ENCODE results near the gene SMIM32.

The SMIM32 gene

DNA sequence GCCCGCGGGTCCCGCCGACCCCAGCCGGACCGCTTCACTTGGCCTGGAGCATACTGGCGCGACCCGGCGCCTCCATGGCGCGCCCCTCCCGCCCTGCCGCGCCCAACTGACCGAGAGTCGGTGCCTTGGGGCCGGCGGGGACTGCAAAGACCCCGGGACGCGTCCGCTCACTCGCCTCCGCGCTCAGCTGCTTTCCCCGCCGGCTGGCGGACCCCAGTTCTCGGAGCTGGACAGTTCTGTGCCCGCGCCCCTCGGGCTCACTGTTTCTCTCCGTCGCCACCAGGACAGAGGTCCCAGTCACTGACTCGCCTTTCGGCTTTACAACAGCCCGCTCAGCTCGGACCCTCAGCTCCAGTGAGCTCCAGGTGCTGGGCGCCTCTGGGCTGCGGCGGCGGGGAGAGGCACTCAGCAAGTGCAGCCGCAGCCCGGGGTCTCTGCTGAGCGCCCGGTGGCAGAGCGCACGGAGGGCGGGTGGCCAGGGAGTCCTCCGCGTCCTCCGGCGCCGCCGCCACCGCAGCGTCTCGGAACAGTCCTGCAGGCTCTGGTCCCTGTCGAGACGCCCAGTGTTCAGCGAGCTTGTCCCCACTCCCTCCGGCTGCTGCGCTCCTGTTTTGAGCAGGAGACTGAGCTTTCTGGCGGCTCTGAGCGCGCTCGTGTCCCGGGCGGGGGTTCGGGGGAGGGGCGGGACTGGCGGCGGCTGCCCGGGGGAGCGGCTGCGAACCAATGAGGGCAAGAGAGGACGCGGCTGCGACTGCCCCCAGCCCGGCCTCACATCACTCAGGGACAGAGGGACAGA is at the start of gene SMIM32:
TSS of gene SMIM32 (minus strand) at position 637 of the 796 bp plus-strand sequence. CDS start 638 bp downstream, outside the sequence.
- DNase-seq, result no peak

DNA sequence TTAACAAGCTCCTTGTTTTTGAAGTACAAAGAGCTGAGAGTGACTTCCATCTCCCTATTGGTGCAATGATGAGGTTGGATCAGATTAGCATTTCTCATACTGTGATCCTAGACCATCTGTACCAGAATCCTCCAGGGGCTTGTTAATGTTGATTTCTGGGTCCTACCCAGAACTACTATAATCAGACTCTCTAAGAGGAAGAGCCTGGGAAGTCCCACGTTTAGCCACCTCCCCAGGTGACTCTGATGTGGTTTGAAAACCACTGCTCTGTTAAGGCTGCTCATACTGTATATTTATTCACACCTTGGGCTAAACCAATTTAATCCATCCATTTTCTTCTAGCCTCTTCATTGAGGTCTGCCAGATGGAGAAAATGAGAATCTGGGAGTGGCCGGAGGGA is 49.6 kb upstream of the SMIM32 start:
- DNase-seq, result no peak

DNA sequence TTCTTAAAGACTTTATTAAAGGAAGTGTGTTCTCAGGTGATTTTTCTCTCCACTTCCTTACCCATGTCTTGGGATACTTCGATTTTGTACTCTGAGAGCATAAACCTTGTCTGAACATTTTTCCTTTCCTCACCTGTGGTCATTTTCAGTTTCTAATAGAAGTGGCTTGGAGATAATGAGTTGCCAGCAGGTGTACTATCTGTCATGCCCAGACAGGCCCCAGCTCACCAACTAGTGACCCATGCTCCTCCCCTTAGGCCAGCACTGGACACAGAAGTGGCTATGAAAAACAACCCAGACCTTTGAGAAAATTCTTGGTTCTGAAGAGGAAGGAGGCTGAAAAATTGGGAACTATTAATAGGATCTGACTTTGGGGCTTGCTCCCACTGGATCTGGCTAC is 49.2 kb upstream of the SMIM32 start:
- no peak for DNase-seq

DNA sequence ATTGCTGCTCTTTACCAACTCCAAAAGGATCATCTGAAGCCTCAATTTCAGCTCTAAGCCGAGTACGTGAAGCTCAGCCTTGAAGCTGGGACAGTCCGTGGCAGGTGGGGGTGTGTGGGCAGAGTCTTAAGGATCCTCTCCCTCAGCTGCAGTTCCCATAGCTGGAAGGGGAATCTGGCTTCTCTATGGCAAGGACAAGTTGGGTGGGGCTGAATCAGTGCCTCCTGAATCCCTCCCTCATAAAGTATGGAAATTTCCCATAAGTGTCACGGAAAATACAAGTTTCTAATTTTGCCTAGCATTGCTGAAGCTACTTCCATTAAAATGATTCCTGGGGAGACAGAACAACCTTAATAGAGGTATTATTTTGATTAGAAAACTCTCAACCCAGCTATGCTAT is 47.9 kb upstream of the SMIM32 start:
- no peak for DNase-seq

DNA sequence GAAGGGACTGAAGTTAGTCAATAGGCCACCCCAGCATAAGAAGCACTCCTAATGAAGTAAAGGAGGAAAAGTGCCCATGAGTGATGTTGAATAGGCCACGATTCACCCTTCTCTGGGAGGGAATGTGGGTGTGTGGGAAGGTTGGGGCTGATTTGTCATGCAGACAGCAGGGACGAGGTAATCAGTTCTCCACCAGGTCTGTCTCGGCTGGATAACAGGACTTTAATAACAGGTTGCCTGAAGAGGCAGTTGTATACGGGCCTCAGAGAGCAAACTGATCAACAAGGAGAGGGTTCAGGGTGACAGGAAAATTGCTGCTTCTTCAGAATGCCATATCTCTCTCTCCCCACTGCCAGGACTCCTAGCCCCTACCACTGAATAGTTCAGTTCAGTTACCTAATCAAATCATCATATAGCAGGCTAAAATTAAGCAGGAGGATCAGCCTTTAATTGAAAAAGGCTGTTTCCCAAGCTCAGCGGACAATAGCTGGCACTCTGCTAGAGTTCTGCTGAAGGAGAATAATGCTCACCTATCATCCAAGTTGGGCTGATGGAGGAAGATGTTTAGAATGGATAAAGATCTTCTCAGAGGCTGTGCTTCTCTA is 43.6 kb upstream of the SMIM32 start:
- no peak for DNase-seq

DNA sequence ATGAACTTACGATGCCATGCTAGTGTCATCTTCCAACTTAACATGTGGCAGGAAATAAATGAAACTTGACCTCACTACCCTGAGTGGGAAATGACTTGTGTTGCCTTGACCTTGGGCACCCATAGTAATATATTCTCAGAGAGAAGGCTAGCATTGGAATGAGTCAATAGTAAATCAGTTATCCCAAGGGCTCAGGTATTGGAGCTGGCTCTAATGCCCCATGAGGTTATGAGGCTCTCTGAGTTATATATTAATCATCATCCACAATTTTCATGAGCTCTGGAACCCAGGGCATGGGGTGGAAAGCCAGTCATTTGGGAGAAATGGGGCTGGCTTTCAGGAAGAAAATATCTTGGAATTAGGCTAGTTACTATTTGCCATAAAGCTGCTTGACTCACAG is 42.4 kb upstream of the SMIM32 start:
- no peak for DNase-seq

DNA sequence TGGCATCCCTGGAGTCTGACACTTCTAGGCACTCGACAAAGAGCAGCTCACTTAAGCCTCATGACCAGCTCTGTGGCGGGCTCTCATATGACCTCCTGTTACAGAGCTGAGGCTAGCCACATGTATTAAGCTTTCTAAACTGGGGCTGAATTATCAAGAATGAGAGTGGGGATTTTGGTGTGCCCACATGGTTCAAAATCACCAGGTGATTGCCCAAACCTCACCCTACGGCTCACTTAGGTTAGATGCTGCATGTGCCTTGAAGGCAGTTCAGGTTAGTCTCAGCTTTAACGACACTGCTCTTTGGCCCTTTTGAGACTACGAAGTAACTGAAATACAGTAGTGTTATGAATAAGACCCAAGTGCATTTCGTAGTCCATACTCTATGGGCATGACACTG is 39.4 kb upstream of the SMIM32 start:
- no peak for DNase-seq

DNA sequence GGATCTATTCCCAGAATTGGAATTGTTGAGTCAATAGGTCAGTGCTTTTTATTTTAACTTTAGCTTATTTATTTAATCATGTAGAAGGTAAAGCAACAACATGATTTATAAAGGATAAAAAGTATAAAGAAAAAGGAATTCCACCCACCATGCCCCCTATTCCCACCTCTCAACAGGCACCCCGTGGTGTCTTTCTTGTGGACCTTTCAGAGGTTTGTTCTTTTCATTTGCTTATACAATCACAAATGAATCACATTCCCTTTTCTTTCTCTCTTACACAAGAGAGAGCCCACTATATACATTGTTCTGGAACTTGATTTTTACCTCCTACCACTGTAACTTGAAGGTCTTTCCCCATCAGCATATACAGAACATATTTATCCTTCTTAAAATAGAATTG is 37.2 kb upstream of the SMIM32 start:
- no peak for DNase-seq

DNA sequence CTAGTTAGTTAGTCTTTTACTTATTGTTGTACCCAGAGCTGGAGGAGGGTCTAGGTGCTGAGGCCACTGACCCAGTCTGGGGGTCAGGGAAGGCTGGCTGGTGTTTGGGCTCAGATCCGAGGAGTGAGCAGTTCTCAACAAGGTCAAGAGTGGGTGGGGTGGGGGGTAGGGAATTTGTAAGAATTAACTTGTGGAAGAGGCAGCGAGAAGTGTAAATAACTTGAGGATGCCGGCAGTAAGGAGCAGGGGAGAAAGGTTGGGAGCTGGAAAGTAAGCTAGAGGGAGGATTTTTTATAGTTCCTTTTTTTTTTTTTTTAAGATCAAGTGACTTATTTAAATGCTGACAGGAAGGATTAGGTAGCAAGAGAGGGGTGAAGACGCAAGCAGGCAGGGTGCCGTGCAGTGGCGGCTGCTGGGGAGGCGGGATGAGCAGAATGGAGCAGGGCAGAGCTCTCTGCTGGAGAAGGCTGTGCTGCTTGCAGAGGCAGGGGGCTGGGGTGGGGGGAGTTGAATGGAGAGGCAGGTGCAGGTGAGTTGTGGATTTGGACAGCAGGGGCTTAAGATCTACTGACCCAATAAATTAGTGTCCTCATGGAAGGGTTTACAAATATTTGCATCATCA is 35.3 kb upstream of the SMIM32 start:
- no peak for DNase-seq

DNA sequence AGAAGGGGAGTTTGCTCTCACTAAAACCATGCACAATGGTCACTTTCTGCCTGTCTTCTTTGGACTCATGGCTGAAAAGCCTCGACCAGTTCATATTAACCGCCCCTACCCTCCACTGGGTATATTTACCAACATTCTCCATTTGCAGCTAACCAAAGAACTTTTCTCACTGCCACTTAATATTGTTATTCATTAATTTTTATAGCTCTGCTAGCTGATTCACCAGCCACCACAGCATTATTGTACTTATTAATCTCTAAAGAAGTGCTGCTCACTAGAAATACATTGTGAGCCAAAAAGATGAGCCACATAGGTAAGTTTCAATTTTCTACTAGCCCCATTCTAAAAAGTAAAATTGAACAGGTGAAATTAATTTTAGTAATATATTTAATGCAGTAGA is 33.4 kb upstream of the SMIM32 start:
- DNase-seq, result no peak

DNA sequence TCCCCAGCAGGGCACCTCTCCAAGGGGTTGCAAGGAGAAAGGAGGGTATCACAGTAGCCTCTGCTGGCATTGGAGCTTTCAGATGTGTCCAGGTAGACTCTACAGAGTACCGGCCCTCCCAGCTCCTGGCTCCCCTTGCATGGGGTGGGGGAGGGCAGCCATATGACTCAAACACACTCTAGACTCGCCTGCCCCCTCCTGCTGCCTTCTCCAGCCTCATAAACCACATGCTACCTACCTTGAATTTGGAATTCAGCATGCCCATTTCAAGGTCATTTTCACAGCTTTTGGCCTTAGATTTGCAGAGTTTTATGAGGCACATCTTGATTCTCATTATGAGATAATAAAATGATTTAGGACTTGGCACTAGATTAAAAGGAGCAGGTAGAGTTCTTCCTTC is 32.8 kb upstream of the SMIM32 start:
- no peak for DNase-seq

DNA sequence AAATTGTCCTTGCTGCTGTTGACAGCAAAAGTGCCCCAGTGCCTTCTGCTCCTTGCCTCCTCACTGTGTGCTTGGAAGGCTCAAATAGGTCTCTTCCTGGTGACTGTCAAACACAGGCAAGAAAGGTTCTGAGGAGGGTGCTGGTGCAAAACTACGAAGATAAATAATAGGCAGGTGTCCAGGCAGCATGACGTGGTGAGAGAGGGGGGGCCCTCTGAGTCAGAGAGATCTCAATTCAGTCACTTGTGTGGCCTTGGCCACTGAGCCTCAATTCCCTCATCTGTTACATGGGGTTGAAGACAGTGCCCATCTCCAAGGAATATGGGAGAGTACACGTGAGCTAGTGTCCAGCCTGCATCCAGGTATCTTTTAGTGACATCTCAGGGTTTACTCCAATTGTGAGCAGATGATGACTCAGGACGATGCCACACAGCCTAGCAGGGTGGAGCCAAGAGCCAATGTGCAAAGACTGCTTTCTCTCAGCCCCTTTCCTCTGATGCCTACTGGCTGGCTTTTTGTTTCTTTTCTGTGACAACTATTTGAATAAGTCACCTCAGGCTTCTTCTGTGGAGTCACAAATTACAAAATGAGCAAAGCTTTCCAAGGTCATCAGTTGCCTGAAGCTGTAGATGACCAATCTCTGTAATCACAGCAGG is 29.7 kb upstream of the SMIM32 start:
- no peak for DNase-seq

DNA sequence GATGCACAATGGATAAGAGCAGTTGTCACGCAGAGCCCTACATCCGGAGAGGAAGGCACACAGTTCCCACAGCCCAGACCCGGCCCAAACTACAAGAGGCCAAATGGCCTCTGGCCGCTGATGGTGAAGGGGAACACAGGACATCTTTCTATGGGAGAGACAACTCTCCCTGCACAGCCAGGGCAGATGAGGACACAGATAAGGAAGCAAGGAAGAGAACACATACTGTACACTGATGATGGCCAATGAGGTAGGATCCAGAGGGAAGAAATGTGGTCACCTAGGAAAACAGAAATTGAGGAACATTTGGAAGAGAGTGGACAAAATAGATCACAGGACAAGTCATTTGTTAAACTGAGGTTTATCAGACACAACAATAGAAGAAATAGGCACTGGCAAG is 28.4 kb upstream of the SMIM32 start:
- DNase-seq, result no peak

DNA sequence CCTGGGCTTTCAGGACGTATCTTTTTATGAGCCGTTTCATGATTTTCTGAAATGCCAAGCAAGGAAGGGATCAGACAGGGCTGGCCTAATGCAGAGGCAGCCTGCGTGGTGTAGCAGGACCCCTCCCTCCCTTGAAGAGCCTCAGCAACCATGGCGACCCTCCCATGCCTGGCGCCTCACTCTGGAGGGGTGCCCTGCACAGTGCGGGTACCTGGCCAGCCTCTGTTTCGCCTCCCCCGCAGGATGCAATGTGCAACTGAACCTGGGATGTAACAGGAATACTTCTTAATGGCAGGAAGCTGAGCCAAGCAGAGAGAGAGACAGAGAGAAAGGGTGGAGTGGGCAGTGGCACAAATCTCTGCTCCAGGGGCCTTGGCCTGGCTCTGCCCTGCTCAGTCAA is 23.3 kb upstream of the SMIM32 start:
- no peak for DNase-seq

DNA sequence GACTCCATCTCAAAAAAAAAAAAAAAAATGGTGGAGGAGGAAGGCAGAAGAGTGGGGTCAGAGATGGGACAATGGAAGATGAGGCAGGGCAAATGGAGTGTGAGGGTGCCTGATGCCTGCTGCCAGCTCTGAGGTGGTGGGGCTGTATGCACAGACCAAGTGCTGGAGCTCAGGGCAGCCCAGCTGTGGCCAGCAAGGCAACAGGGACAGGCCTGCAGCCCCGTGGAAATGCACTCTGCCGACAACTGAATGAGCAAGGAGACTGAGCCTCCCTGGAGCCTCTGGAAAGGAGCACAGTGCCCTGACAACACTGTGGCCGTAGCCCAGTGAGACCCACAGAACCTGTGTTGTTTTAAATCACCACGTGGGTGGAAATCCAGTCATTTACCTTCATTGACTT is 22.9 kb upstream of the SMIM32 start:
- no peak for DNase-seq

DNA sequence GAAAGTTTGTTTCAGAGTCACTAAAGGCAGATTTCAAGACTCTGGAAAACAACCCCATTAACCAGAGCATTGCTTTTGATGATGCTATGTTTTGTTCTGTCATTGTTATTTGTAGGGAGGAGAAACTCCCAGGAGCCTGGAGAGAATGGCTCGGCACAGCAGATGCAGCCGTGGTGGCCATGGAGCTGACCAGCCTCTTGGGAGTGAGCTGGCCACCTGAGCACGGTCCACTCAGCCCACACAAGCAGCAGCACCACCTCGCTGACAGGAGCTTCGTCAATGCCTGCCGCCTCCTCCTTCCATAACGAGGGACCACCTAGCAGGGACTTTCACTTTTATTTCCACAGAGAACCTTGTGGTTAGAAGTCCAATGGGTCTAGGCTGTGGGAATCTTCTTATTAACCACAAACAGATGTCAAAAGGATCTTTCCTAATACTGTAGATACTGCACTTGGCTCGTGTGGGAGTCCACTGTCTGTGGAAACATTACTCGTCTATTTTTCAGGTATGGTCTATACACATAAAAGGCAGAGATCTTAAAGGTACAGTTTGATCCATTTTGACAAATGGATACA is 21.0 kb upstream of the SMIM32 start:
- peak; percentile 32 for DNase-seq

DNA sequence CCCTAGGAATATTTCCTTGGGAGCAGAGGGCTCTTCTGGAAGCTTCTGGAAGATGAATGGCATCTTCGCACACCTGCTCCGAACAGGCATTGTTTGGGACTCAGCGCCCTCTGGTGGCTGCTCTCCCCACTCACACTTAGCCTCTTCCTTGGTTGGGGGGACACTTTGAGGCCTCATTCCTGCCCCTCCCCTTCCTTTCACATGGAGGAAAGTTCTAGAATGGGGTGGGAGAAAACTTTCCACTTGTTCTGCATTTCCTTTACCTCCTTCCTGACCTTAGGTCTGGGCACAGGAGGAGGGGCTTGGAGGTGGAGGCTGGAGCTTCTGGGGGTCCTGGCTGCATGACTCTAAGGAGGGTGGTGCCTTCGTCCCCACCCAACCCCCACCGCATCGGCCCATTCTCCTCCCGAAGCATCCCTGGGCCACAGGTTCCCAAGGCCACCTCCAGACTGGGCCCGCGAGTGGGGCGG is 19.3 kb upstream of the SMIM32 start:
- peak; percentile 42 for DNase-seq

DNA sequence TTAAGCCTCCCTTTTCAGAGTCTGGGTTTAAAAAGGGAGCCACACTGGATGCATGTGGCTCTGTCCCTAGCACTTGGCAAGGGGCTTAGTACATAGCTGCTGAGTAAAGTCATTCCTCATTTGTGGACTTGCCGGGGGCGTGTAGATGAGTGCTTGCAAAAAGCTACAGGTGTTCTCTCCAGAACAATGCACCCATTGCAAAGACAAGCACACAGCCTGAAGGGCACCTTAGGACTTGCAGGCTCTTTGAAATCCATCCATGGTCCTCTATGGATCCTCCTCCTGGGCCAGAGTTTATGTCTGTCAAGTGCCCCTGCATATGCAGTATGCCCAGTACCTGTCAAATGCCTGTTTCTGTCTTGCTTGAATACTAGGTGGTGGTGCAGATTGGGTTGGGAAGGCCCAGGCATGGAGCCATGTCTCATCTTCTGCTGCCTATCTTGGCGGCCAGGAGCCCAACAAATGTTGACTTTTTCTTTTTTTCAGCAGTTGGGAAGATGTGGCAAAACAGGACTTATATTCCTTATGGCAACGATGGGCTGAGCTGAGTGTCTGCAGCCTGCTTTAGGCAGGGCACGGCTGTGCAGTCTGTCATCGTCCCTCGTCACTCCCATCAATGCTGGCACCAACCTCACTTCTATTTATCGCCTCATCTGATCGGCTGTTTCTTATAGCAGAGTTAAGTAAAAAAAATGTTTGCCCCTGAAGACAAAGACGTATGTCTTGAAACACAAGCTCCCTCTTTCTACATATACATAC is 18.5 kb upstream of the SMIM32 start:
- DNase-seq, result no peak

DNA sequence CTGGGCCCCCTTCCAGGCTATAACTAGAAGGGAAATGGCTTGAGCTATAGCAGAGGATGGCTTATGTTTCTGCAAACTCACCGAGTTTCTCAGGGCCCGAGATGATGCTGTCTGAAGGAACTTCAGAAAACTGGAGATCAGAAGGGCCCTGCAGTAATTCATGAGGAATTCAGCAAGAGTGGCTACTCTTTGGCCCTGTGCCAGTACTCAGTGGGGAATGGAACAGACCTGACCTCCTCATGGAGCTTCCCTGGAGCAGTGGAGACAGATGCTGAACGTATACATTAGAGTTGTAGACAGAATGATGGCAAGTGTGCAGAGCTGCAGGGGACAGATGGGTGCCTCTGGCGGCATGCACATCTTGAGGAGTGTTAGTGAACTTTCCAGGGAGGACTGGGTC is 17.3 kb upstream of the SMIM32 start:
- DNase-seq, result peak; percentile 49

DNA sequence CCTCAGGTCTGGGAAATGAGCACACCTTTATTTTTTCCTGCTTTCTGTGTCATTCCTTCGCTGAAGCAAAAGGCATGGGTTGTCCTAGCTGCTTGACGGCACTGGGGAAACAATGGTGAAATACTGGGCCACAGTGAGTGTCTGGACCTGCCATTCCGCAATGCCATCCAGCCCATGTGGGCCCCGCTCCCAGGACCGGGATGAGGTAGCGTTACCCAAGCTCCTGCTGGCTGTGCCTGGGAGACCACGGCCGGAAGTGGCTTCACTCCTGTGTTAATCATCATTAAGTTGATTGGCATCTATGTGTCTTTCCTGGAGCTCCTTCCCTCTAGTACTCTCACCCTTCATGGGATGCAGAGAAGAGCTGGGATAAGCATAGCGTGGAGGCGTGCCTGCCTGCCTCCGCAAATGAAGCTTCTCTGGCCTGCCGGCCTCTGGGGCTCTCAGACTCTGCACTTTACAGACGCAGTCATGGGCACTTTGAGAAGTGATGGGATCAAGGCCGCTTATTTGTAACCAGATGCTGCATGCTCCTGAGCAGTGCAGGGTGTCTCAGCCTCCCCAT is 16.5 kb upstream of the SMIM32 start:
- DNase-seq, result no peak

DNA sequence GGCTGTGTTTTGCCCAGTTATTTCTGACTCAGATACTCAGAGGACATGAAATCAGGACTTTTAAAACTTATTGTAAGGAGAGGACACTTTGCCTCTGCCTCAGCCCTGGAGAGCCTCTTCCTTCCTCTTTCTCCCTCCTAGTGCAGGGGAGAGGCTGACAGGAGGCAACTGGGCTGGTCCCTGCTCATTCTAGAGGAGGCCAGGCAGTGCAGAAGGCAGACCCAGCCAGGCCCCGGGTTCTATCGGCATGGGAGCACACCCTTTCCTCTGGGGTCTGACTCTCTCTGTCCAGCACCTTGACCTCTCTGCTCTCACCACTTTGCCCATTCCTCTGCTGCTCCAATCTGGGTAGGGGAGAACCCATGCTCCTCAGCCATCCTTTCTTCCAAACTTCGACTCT is 16.0 kb upstream of the SMIM32 start:
- no peak for DNase-seq

DNA sequence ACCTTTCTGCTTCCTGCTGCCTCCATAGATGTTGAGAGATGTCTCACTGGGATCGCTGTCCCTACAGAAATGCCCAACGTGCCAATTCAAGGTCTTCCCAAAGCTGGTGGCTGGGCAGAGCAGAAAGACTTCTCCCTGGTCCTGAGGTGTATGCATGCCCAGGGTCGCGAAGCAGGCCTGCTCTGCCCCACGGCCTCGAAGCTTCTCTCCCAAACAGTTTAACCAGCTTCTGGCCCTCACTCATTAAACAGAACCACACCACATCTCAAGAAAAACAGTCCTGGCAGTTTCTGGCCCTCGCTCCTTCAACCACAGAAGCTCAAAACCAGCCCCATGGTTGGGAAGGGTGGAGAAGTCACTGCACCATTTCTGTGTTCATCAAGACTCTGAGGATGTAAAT is 14.7 kb upstream of the SMIM32 start:
- DNase-seq, result no peak

All from fibroblast of upper back skin (primary cell).